ENCODE measurements around the gene RAPGEF4. TPM values are rescaled to one million over a fixed set of nuclear protein-coding genes. Genes with fewer than 3 reads are reported as not detected.

The RAPGEF4 gene
- total and polyA plus RNA-seq, 9 of the 15 experiments (the other 6 are each of a cell fraction or from before 2014, with no cell fraction given) = 0.04 to 0.33 (median 0.13) TPM; not detected in 6

DNA sequence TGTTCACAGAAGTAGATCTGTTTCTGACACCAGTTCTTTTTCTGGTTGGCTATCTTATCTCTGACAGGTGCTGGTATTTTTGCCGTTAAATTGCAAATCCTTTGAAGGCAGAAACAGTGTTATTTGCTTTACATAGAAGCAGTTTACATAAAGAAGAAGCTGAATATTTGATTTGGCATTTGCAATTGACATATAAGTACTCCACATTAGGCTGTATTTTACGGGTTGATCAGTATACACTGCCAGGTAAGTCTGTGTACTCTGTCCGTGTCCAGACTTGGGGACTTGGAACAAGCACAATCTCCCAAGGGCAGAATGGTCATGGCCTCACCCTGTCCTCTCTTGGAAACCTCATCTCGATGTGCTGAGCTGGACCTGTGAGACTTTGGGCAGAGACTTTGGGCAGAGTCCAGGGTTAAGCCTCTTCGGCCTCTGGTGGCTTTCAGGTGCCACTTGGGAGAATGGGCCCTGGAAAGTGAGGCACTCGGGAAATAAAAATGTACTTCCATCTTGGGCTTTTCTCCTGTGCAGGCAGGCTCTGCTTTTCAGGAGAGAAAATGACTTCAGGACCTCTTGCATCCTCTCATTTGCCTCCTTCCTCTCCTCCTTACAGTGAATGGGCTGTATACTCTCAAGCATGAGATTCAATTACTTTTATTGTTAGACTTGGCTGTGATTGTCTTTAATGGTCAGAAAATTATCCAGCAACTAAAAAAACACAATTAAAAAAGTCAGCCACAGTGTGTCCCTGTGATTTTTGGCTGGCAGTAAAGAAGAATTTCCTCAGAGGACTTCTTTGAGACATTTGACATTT, 108.5 kb downstream of the RAPGEF4 start (continued):
- TF ChIP-seq CCNT2 (IDR thresholded peaks at IDR 0.05; ENCODE audit: borderline replicate concordance, extremely low read depth, insufficient read length, low read depth, low read length) = no peak
- no peak for TF ChIP-seq HDAC1 (IDR thresholded peaks at IDR 0.05)
- no peak for TF ChIP-seq E2F3 (CRISPR knock-in tag; IDR thresholded peaks at IDR 0.05)

DNA sequence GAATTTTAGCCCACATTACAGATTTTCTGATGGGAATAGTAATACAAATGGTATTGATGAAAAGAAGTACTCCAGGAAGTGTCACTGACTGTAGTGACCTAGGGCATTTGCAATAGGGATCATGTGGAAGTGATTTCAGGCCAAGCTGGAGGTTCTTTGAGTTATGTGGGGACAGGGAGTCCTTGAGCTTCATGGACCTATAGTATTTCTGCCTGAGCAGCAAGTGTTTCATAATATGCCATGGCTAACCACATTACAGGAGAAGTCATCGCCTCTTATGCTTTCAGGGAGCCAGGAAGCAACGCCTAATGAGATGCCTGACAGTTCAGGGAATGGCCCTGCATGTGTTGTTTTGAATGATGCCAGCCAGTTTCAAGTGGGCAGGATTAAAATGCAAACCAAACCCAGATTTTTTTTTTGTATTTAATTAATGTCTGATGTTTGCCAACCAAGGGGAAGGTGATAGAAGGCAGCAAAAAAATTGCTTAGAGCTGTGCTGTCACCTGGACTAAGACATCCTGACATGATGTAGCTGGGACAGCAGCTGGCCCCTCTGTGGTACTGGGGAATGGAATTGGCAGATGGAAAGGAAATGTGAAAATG, 109.5 kb downstream of the RAPGEF4 start:
- no peak for ATAC-seq
- BruUV-seq (replicated peaks) = no TSS peak
- Histone ChIP-seq H3K4me2 (ENCODE audit: insufficient read depth, low read length) (no peak overlapping the region), H3K27me3 (ENCODE audit: control insufficient read depth in 2 of 2, insufficient read depth in 2 of 2, low read length in 2 of 2) (peaks cover 0 to 9% of the 10 kb centered on the region in 2 experiments; a peak in 2 of 5 replicates), H3K36me3 (ENCODE audit: control insufficient read depth, insufficient read depth, low read length) (no peaks in the 10 kb centered on the region), H3K4me3 (no peak overlapping the region), H3K79me2 (ENCODE audit: control insufficient read depth, insufficient read depth, low read length) (no peaks in the 10 kb centered on the region), H3K4me1 (replicated peaks in 1 of 2; ENCODE audit: control insufficient read depth in 2 of 2, insufficient read depth in 2 of 2, low read length in 2 of 2) (no peaks in the 10 kb centered on the region), H3K9me3 (replicated peaks; ENCODE audit: control insufficient read depth, insufficient read depth, low read depth, low read length) (no peaks in the 10 kb centered on the region), H4K20me1 (replicated peaks; ENCODE audit: control insufficient read depth, insufficient read depth, low read length) (no peaks in the 10 kb centered on the region), H2AFZ (ENCODE audit: low read depth, low read length) (no peak overlapping the region), H3K9ac (ENCODE audit: insufficient read depth in 1 of 2, low read depth in 2 of 2, low read length in 2 of 2) (no peak overlapping the region), H3K9me1 (ENCODE audit: control insufficient read depth, insufficient read depth, low read length) (no peaks in the 10 kb centered on the region), H3K27ac (ENCODE audit: extremely low read depth, low read depth, low read length) (no peak overlapping the region)
- no peak for TF ChIP-seq HNRNPH1 (optimal IDR thresholded peaks at IDR 0.05; ENCODE audit: low read depth, low read length)
- TF ChIP-seq HMGN3 (IDR thresholded peaks at IDR 0.05; ENCODE audit: borderline replicate concordance, extremely low read depth, insufficient read length, low read depth, low read length) = no peak
- no peak for TF ChIP-seq SREBF2 (CRISPR knock-in tag; IDR thresholded peaks at IDR 0.05)
- TF ChIP-seq, protein P1, sequence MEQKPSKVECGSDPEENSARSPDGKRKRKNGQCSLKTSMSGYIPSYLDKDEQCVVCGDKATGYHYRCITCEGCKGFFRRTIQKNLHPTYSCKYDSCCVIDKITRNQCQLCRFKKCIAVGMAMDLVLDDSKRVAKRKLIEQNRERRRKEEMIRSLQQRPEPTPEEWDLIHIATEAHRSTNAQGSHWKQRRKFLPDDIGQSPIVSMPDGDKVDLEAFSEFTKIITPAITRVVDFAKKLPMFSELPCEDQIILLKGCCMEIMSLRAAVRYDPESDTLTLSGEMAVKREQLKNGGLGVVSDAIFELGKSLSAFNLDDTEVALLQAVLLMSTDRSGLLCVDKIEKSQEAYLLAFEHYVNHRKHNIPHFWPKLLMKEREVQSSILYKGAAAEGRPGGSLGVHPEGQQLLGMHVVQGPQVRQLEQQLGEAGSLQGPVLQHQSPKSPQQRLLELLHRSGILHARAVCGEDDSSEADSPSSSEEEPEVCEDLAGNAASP (IDR thresholded peaks at IDR 0.05) = no peak
- no peak for TF ChIP-seq HDAC2 (IDR thresholded peaks at IDR 0.05)
- no peak for TF ChIP-seq SLC30A9 (CRISPR knock-in tag; IDR thresholded peaks at IDR 0.05)
- no peak for TF ChIP-seq STAT5B (CRISPR knock-in tag; IDR thresholded peaks at IDR 0.05)
- no peak for TF ChIP-seq NCOA4 (IDR thresholded peaks at IDR 0.05; ENCODE audit: partially characterized antibody)
- TF ChIP-seq, protein P2, sequence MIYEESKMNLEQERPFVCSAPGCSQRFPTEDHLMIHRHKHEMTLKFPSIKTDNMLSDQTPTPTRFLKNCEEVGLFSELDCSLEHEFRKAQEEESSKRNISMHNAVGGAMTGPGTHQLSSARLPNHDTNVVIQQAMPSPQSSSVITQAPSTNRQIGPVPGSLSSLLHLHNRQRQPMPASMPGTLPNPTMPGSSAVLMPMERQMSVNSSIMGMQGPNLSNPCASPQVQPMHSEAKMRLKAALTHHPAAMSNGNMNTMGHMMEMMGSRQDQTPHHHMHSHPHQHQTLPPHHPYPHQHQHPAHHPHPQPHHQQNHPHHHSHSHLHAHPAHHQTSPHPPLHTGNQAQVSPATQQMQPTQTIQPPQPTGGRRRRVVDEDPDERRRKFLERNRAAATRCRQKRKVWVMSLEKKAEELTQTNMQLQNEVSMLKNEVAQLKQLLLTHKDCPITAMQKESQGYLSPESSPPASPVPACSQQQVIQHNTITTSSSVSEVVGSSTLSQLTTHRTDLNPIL (CRISPR knock-in tag; IDR thresholded peaks at IDR 0.05) = no peak
- POLR2A ChIA-PET = interaction anchor here (0.5 kb wide), 1 partner anchor 353 kb away, joined by 3 read pairs; no protein-coding TSS in a partner anchor
- FAIRE-seq = no peak
- in situ Hi-C loops (cut with MboI) = no loop called here
- 0% methylated on average over 2 of the region's 2 CpGs for WGBS (ENCODE audit: insufficient coverage, low coverage, missing lambda C conversion rate)
- CTCF ChIA-PET (ENCODE audit: low intra/inter-chr PET ratio) = no interaction called here
- intact Hi-C loops (cut with micrococcal nuclease) = no loop called here
- no peak for DNase-seq (ENCODE audit: extremely low read depth in 1 of 4, low spot score in 3 of 4)

Data from K562 (cell line).